ENCODE measurements around the gene UGT2B15.

GRCh38 chr4:68651932-68652331 lies 18.5 kb downstream of the UGT2B15 start:
- TF ChIP-seq CTCF (IDR thresholded peaks at IDR 0.05) (no peak), POLR2A (IDR thresholded peaks at IDR 0.05; ENCODE audit: low read depth) (no peak), POLR2AphosphoS5 (IDR thresholded peaks at IDR 0.05) (no peak), EP300 (IDR thresholded peaks at IDR 0.05) (no peak)
